Chondrocyte (in vitro differentiated cells): Measurements from ENCODE around the gene XPNPEP2. TPM values are rescaled to one million over a fixed set of nuclear protein-coding genes. Genes with fewer than 3 reads are reported as not detected.

Source experiments
- DNase-seq: peaks from one replicate; pipeline ENCODE4 v3.0.0; 2021; ENCODE audit warnings: mixed read lengths, low spot score
- H3K27ac Mint-ChIP-seq: one replicate; pipeline ENCODE4 v1.8.0; 2021; ENCODE audit warnings: mild to moderate bottlenecking, moderate library complexity, mixed read lengths; ENCODE audit not compliant: unreplicated experiment
- H3K27me3 Mint-ChIP-seq: 2 replicates; pipeline ENCODE4 v1.8.0; 2021; ENCODE audit warnings: low read depth, mixed read lengths
- H3K36me3 Mint-ChIP-seq: 2 replicates; pipeline ENCODE4 v1.8.0; 2021; ENCODE audit warnings: low read depth, mixed read lengths
- H3K4me1 Mint-ChIP-seq: 2 replicates; pipeline ENCODE4 v1.8.0; 2021; ENCODE audit warnings: low read depth, mild to moderate bottlenecking, mixed read lengths
- H3K4me3 Mint-ChIP-seq: one replicate; pipeline ENCODE4 v1.8.0; 2021; ENCODE audit warnings: mild to moderate bottlenecking, moderate library complexity, mixed read lengths; ENCODE audit not compliant: unreplicated experiment
- H3K9me3 Mint-ChIP-seq: 2 replicates; pipeline ENCODE4 v1.8.0; 2021; ENCODE audit warnings: low read depth, mixed read lengths
- CTCF ChIP-seq: fragments of 200-600 bp; sonication (generic); IDR thresholded peaks from 2 replicates; pipeline ENCODE4 v1.5.0; 2021; ENCODE audit warnings: antibody characterized with exemption, mild to moderate bottlenecking, moderate library complexity
- total RNA-seq: library from RNA; stranded (reverse); gene quantifications from 3 replicates; pipeline ENCODE4 v1.2.1, GENCODE V29; 2021

The XPNPEP2 gene
- total RNA-seq, 1 donor from 2014 or later, result not detected

- no peak for DNase-seq
- TF ChIP-seq CTCF, result no peak
- Mint-ChIP-seq H3K36me3 (no peaks in the 10 kb centered on the region), H3K27me3 (no peaks in the 10 kb centered on the region), H3K4me3 (no peak overlapping the region), H3K27ac (no peak overlapping the region), H3K4me1 (no peaks in the 10 kb centered on the region), H3K9me3 (no peaks in the 10 kb centered on the region)
Observed at GRCh38 chrX:129771266-129771995, 32.7 kb downstream of the XPNPEP2 start.

GRCh38 chrX:129772796-129773431 is 34.1 kb downstream of the XPNPEP2 start:
- DNase-seq, result no peak
- Mint-ChIP-seq H3K36me3 (no peaks in the 10 kb centered on the region), H3K27ac (no peak overlapping the region), H3K27me3 (no peaks in the 10 kb centered on the region), H3K4me3 (no peak overlapping the region), H3K4me1 (no peaks in the 10 kb centered on the region), H3K9me3 (no peaks in the 10 kb centered on the region)
- no peak for TF ChIP-seq CTCF

GRCh38 chrX:129773649-129774458 is 35.1 kb downstream of the XPNPEP2 start:
- no peaks in the 10 kb centered on the region for H3K4me1 Mint-ChIP-seq
- no peaks in the 10 kb centered on the region for H3K36me3 Mint-ChIP-seq
- no peak overlapping the region for H3K27ac Mint-ChIP-seq
- no peak overlapping the region for H3K4me3 Mint-ChIP-seq
- no peak for DNase-seq
- H3K27me3 Mint-ChIP-seq, result no peaks in the 10 kb centered on the region
- TF ChIP-seq CTCF, result no peak
- no peaks in the 10 kb centered on the region for H3K9me3 Mint-ChIP-seq

GRCh38 chrX:129777218-129778030 is 38.6 kb downstream of the XPNPEP2 start:
- H3K27ac Mint-ChIP-seq, result no peak overlapping the region
- TF ChIP-seq CTCF, result no peak
- H3K4me1 Mint-ChIP-seq, result no peaks in the 10 kb centered on the region
- peaks cover 2% of the 10 kb centered on the region for H3K9me3 Mint-ChIP-seq
- DNase-seq, result peak; percentile 56
- peaks cover 2% of the 10 kb centered on the region for H3K27me3 Mint-ChIP-seq
- no peak overlapping the region for H3K4me3 Mint-ChIP-seq
- H3K36me3 Mint-ChIP-seq, result no peaks in the 10 kb centered on the region
